ENCODE measurements around the gene KCNG1. TPM values are rescaled to one million over a fixed set of nuclear protein-coding genes. Genes with fewer than 3 reads are reported as not detected.
"Not testable (repeated sequence)": the region's sequence is repeated elsewhere in the genome, so short reads cannot be mapped to it uniquely, and the experiment has no call there.

Gene KCNG1
- total RNA-seq, result not detected

GRCh38 chr20:51022803-51023616 is at the start of gene KCNG1:
Gene KCNG1, minus strand, starts transcription at chr20:51023107. Its CDS starts 12,769 bp downstream, at chr20:51010338.
- DNase-seq, result no peak

GRCh38 chr20:51070621-51071020 is 47.7 kb upstream of the KCNG1 start:
- DNase-seq, result no peak

- no peak for DNase-seq
Observed at GRCh38 chr20:51067792-51068191, 44.9 kb upstream of the KCNG1 start.

GRCh38 chr20:51065615-51066014 is 42.7 kb upstream of the KCNG1 start:
- no peak for DNase-seq

- DNase-seq, result no peak
Observed at GRCh38 chr20:51064137-51064536, 41.2 kb upstream of the KCNG1 start.

- DNase-seq, result no peak
Observed at GRCh38 chr20:51062065-51062464, 39.2 kb upstream of the KCNG1 start.

GRCh38 chr20:51061418-51062045 is 38.6 kb upstream of the KCNG1 start:
- no peak for DNase-seq

- DNase-seq, result no peak
Observed at GRCh38 chr20:51060301-51060700, 37.4 kb upstream of the KCNG1 start.

- no peak for DNase-seq
Observed at GRCh38 chr20:51059862-51060261, 37.0 kb upstream of the KCNG1 start.

GRCh38 chr20:51058017-51058416 is 35.1 kb upstream of the KCNG1 start:
- DNase-seq, result no peak

- DNase-seq, result no peak
Observed at GRCh38 chr20:51054233-51054632, 31.3 kb upstream of the KCNG1 start.

GRCh38 chr20:51050531-51051075 is 27.7 kb upstream of the KCNG1 start:
- no peak for DNase-seq

GRCh38 chr20:51046021-51046985 is 23.4 kb upstream of the KCNG1 start:
- DNase-seq, result no peak

GRCh38 chr20:51045492-51045891 is 22.6 kb upstream of the KCNG1 start:
- DNase-seq, result not testable (repeated sequence)

GRCh38 chr20:51044796-51045195 is 21.9 kb upstream of the KCNG1 start:
- DNase-seq, result no peak

GRCh38 chr20:51043811-51044210 is 20.9 kb upstream of the KCNG1 start:
- DNase-seq, result no peak

- DNase-seq, result no peak
Observed at GRCh38 chr20:51042657-51043247, 19.8 kb upstream of the KCNG1 start.

- DNase-seq, result no peak
Observed at GRCh38 chr20:51042064-51042463, 19.2 kb upstream of the KCNG1 start.

GRCh38 chr20:51037532-51038115 is 14.7 kb upstream of the KCNG1 start:
- no peak for DNase-seq

GRCh38 chr20:51036827-51037531 is 14.1 kb upstream of the KCNG1 start:
- no peak for DNase-seq

GRCh38 chr20:51036226-51036625 is 13.3 kb upstream of the KCNG1 start:
- no peak for DNase-seq
